Tibial artery (tissue), 4 donors: ENCODE results near the gene SPTBN4.
"Not testable (repeated sequence)": the region's sequence is repeated elsewhere in the genome, so short reads cannot be mapped to it uniquely, and the experiment has no call there.

Source experiments
- DNase-seq, 2 donors: peaks; one replicate each; pipeline ENCODE4 v3.0.0-alpha.2; 2019
- H3K27ac ChIP-seq, 2 donors: fragments of 200-600 bp; sonication (generic) in 1 of 2; 1 replicate in 1 of 2; 2 replicates in 1 of 2; pipeline ENCODE4 v1.5.1; 2018 to 2019; ENCODE audit warnings: mild to moderate bottlenecking in 1 of 2
- H3K27me3 ChIP-seq, 2 donors: fragments of 200-600 bp; sonication (generic) in 1 of 2; one replicate each; pipeline versions ENCODE4 v1.5.1 to v1.6.0; 2016 to 2019
- H3K36me3 ChIP-seq, 3 donors: fragments of 200-600 bp; sonication (generic) in 2 of 3; one replicate each; pipeline ENCODE4 v1.5.1; 2016 to 2019; ENCODE audit warnings: mild to moderate bottlenecking in 2 of 3
- H3K4me1 ChIP-seq, 4 donors: fragments of 200-600 bp; sonication (generic) in 2 of 4; 1 replicate in 3 of 4; 2 replicates in 1 of 4; pipeline ENCODE4 v1.5.1; 2016 to 2019
- H3K4me3 ChIP-seq, 2 donors: fragments of 200-600 bp; sonication (generic) in 1 of 2; 1 replicate in 1 of 2; 2 replicates in 1 of 2; pipeline ENCODE4 v1.5.1; 2018 to 2019; ENCODE audit warnings: mild to moderate bottlenecking in 2 of 2
- H3K9me3 ChIP-seq, 3 donors: fragments of 200-600 bp; sonication (generic) in 1 of 3; one replicate each; pipeline ENCODE4 v1.5.1; 2016 to 2019
- CTCF ChIP-seq, 2 experiments: fragments of 200-600 bp in 1 of 2; fragments of 450-650 bp in 1 of 2; IDR thresholded peaks; one replicate each; pipeline ENCODE4 v1.5.1; 2017 to 2019; ENCODE audit warnings: antibody characterized with exemption in 2 of 2, mild to moderate bottlenecking in 1 of 2, moderate library complexity in 1 of 2
- intact Hi-C: fragments of 100-400 bp; cut with DNase I; formaldehyde crosslinking; loops from one replicate; pipeline ENCODE4 v1.15.0; 2023; ENCODE audit warnings: low total_unique reads

The SPTBN4 gene

GRCh38 chr19:40449506-40449905 is 17.3 kb upstream of the SPTBN4 start:
- intact Hi-C loops, result loop anchor here (10.0 kb wide), 1 partner anchor 145 kb away; no protein-coding TSS in a partner anchor
- Histone ChIP-seq H3K9me3 (no peaks in the 10 kb centered on the region), H3K27me3 (no peaks in the 10 kb centered on the region), H3K4me3 (no peak overlapping the region), H3K36me3 (peaks cover 18 to 69% (median 33%) of the 10 kb centered on the region in 3 donors), H3K4me1 (peaks cover 0 to 5% (median 2%) of the 10 kb centered on the region in 4 donors), H3K27ac (no peak overlapping the region)
- DNase-seq, result no peak
- TF ChIP-seq CTCF (IDR thresholded peaks at IDR 0.05), result no peak

DNA sequence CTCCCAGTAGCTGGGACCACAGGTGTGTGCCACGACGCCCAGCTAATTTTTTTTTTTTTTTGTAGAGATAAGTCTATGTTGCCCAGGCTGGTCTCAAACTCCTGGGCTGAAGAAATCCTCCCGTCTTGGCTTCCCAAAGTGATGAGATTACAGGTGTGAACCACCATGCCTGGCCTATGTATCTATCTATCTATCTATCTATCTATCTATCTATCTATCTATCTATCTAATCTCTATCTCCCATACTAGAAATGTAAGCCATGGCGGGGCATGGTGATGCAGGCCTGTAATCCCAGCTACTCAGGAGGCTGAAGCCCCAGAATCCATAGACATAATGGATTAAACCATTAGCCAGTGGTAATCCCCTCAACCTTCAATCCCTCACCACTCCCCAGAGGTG is 16.1 kb upstream of the SPTBN4 start:
- intact Hi-C loops, result no loop called here
- Histone ChIP-seq H3K4me1 (peaks cover 0 to 2% (median 0%) of the 10 kb centered on the region in 4 donors), H3K36me3 (peaks cover 22 to 81% (median 41%) of the 10 kb centered on the region in 3 donors)

DNA sequence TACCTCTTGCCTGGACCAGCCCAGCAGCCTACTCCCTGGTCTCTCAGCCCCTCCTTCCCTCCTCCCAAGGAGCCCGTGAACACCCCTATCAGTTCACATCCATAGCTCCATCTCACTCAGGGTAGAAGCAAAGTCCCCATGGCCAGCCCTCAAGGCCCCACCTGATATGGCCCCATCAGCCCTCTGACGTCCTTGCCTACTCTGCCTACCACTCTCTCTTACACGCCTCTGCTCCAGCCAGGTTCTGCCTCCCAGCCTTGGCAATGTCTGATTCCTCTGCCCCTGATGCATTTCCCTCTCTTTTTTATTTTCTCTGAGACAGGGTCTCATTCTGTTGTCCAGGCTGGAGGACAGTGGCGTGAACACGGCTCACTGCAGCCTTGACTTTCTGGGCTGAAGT is 14.8 kb upstream of the SPTBN4 start:
- Histone ChIP-seq H3K4me3 (no peak overlapping the region), H3K4me1 (no peaks in the 10 kb centered on the region), H3K36me3 (peaks cover 22 to 83% (median 40%) of the 10 kb centered on the region in 3 donors), H3K27ac (no peak overlapping the region), H3K27me3 (no peaks in the 10 kb centered on the region), H3K9me3 (no peaks in the 10 kb centered on the region)
- intact Hi-C loops, result no loop called here
- no peak for DNase-seq
- no peak for TF ChIP-seq CTCF (IDR thresholded peaks at IDR 0.05)

More for the DNA sequence above, 16.1 kb upstream of the SPTBN4 start:
- TF ChIP-seq CTCF (IDR thresholded peaks at IDR 0.05), result no peak
- Histone ChIP-seq H3K27me3 (no peaks in the 10 kb centered on the region), H3K27ac (no peak overlapping the region), H3K4me3 (no peak overlapping the region), H3K9me3 (no peaks in the 10 kb centered on the region)
- DNase-seq, result no peak

DNA sequence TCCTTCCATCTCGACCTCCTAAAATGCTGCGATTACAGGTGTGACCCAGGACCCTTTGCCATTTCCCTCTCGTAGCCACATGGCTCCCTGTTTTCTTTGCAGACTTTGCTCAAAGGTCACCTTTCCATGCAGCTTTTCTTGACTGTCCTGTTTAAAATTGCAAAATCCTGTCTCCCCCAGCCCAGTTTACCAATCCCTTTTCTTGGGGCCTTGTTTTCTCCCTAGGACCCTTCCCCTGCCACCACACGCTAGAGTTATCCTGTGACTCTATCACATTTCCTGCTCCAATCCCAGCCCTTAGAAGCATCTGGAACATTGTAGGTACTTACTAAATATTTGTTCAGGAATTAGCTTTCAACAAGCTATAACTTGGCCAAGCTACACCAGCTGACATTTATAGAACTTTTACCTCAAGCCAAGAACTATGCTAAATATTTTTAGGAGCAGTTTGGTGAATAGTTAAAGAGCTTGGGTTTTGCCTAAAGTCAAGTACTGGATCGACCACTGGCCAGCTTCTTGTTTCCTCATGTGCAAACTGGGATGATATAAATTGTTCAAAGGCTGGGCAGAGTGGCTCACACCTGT is 13.6 kb upstream of the SPTBN4 start:
- TF ChIP-seq CTCF (IDR thresholded peaks at IDR 0.05), result no peak
- Histone ChIP-seq H3K4me3 (no peak overlapping the region), H3K9me3 (no peaks in the 10 kb centered on the region), H3K27me3 (no peaks in the 10 kb centered on the region), H3K27ac (no peak overlapping the region), H3K36me3 (peaks cover 22 to 83% (median 40%) of the 10 kb centered on the region in 3 donors), H3K4me1 (no peaks in the 10 kb centered on the region)
- intact Hi-C loops, result no loop called here
- no peak for DNase-seq

- H3K4me1 ChIP-seq, H3K27me3 ChIP-seq, H3K9me3 ChIP-seq, intact Hi-C loops, H3K4me3 ChIP-seq, H3K27ac ChIP-seq, DNase-seq: not testable (repeated sequence)
- peaks cover 18 to 80% (median 37%) of the 10 kb centered on the region in 3 donors for H3K36me3 ChIP-seq
Observed at GRCh38 chr19:40453943-40454342, 12.9 kb upstream of the SPTBN4 start.

DNA sequence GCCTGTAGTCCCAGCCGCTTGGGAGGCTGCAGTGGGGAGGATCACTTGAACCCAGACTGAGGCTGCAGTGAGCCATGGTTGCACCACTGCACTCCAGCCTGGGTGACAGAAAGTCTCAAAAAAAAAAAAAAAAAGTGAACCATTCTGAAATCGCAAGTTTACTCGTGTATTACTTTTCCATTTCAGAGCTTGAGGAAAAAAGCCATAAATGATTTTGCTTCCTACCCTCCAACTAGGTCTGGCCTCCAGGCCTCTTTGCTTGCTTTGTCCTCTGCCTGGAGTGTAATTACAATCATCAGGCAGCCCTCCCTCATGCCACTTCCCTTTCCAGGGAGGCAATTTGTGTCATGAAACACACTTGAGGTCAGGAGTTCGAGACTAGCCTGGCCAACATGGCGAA is 9.8 kb upstream of the SPTBN4 start:
- H3K4me1 ChIP-seq, result peaks cover 0 to 7% (median 1%) of the 10 kb centered on the region in 4 donors
- no peak for DNase-seq
- H3K4me3 ChIP-seq, result no peak overlapping the region
- TF ChIP-seq CTCF (IDR thresholded peaks at IDR 0.05), result no peak
- H3K36me3 ChIP-seq, result peaks cover 13 to 56% (median 23%) of the 10 kb centered on the region in 3 donors
- H3K27me3 ChIP-seq, result no peaks in the 10 kb centered on the region
- no peaks in the 10 kb centered on the region for H3K9me3 ChIP-seq
- no peak overlapping the region for H3K27ac ChIP-seq
- intact Hi-C loops, result no loop called here
